Liver (tissue), 9 donors: ENCODE measurements around the gene FBF1. TPM values are rescaled to one million over a fixed set of nuclear protein-coding genes. Genes with fewer than 3 reads are reported as not detected.

Source experiments
- DNase-seq: peaks from one replicate; pipeline ENCODE4 v3.0.0-alpha.2; 2017; ENCODE audit warnings: low spot score
- H3K27ac ChIP-seq, 2 donors: one replicate each; pipeline ENCODE4 v1.7.0; 2013; ENCODE audit warnings: inconsistent platforms in 2 of 2, low read length in 2 of 2, control low read depth in 1 of 2, low read depth in 1 of 2, mild to moderate bottlenecking in 1 of 2
- H3K27me3 ChIP-seq, 4 donors: one replicate each; pipeline versions ENCODE4 v1.6.1 to v1.7.0; 2013; ENCODE audit warnings: low read length in 3 of 4, inconsistent platforms in 1 of 4, mild to moderate bottlenecking in 1 of 4, moderate library complexity in 1 of 4; ENCODE audit not compliant: control insufficient read depth in 4 of 4, insufficient read depth in 4 of 4
- H3K36me3 ChIP-seq, 4 donors: one replicate each; pipeline versions ENCODE4 v1.6.1 to v1.7.0; 2013; ENCODE audit warnings: low read length in 3 of 4, mild to moderate bottlenecking in 3 of 4, low read depth in 1 of 4, moderate library complexity in 1 of 4; ENCODE audit not compliant: control insufficient read depth in 4 of 4, insufficient read depth in 3 of 4
- H3K4me1 ChIP-seq, 4 donors: one replicate each; pipeline versions ENCODE4 v1.6.1 to v1.7.0; 2013; ENCODE audit warnings: low read length in 3 of 4, mild to moderate bottlenecking in 3 of 4, moderate library complexity in 1 of 4; ENCODE audit not compliant: control insufficient read depth in 4 of 4, insufficient read depth in 4 of 4
- H3K4me3 ChIP-seq, 3 donors: one replicate each; pipeline versions ENCODE4 v1.6.1 to v1.7.0; 2013; ENCODE audit warnings: low read length in 3 of 3, control low read depth in 1 of 3, low read depth in 1 of 3, mild to moderate bottlenecking in 1 of 3
- H3K9ac ChIP-seq, 2 donors: one replicate each; pipeline ENCODE4 v1.7.0; 2013; ENCODE audit warnings: low read length in 2 of 2, mild to moderate bottlenecking in 2 of 2, moderate library complexity in 2 of 2, control low read depth in 1 of 2, low read depth in 1 of 2
- H3K9me3 ChIP-seq, 4 donors: one replicate each; pipeline versions ENCODE4 v1.6.1 to v1.7.0; 2013; ENCODE audit warnings: low read length in 3 of 4; ENCODE audit not compliant: control insufficient read depth in 4 of 4
- ATF3 ChIP-seq: IDR thresholded peaks from 2 replicates; pipeline ENCODE4 v1.6.1; 2016; ENCODE audit warnings: antibody characterized with exemption
- CTCF ChIP-seq: fragments of 150-350 bp; IDR thresholded peaks from 2 replicates; pipeline ENCODE4 v1.5.1; 2017; ENCODE audit warnings: improper control_type of control experiment, low read depth, low read length; ENCODE audit not compliant: missing input control
- EGR1 ChIP-seq, 2 donors: IDR thresholded peaks; 2 replicates each; pipeline ENCODE4 v1.6.1; 2016 to 2018; ENCODE audit warnings: antibody characterized with exemption in 2 of 2, low read depth in 2 of 2
- FOXA1 ChIP-seq: IDR thresholded peaks from 2 replicates; pipeline ENCODE4 v1.6.1; 2016; ENCODE audit warnings: antibody characterized with exemption
- FOXA2 ChIP-seq: IDR thresholded peaks from 2 replicates; pipeline ENCODE4 v1.6.1; 2016; ENCODE audit warnings: antibody characterized with exemption
- GABPA ChIP-seq, 2 donors: IDR thresholded peaks in 1 of 2; conservative IDR thresholded peaks in 1 of 2; 2 replicates each; pipeline ENCODE4 v1.6.1; 2016; ENCODE audit warnings: antibody characterized with exemption in 2 of 2, mild to moderate bottlenecking in 1 of 2, moderate library complexity in 1 of 2
- HNF4A ChIP-seq, 2 donors: conservative IDR thresholded peaks; 2 replicates each; pipeline ENCODE4 v1.6.1; 2016; ENCODE audit warnings: antibody characterized with exemption in 2 of 2, mild to moderate bottlenecking in 2 of 2
- HNF4G ChIP-seq: IDR thresholded peaks from 2 replicates; pipeline ENCODE4 v1.6.1; 2016; ENCODE audit warnings: antibody characterized with exemption
- JUND ChIP-seq, 2 donors: IDR thresholded peaks; 2 replicates each; pipeline ENCODE4 v1.6.1; 2016; ENCODE audit warnings: antibody characterized with exemption in 2 of 2
- MAX ChIP-seq: IDR thresholded peaks from 2 replicates; pipeline ENCODE4 v1.6.1; 2016; ENCODE audit warnings: antibody characterized with exemption
- NR2F2 ChIP-seq: IDR thresholded peaks from 2 replicates; pipeline ENCODE4 v1.6.1; 2016; ENCODE audit warnings: antibody characterized with exemption
- RAD21 ChIP-seq, 2 donors: IDR thresholded peaks; 2 replicates each; pipeline ENCODE4 v1.6.1; 2016; ENCODE audit warnings: antibody characterized with exemption in 2 of 2, mild to moderate bottlenecking in 2 of 2
- REST ChIP-seq: IDR thresholded peaks from 2 replicates; pipeline ENCODE4 v1.6.1; 2016; ENCODE audit warnings: antibody characterized with exemption, mild to moderate bottlenecking
- RXRA ChIP-seq, 2 donors: IDR thresholded peaks; 2 replicates each; pipeline ENCODE4 v1.6.1; 2017 to 2018; ENCODE audit warnings: antibody characterized with exemption in 2 of 2, mild to moderate bottlenecking in 1 of 2
- SP1 ChIP-seq: IDR thresholded peaks from 2 replicates; pipeline ENCODE4 v1.6.1; 2018; ENCODE audit warnings: antibody characterized with exemption, mild to moderate bottlenecking
- TAF1 ChIP-seq: conservative IDR thresholded peaks from 2 replicates; pipeline ENCODE4 v1.6.1; 2016; ENCODE audit warnings: antibody characterized with exemption, mild to moderate bottlenecking
- YY1 ChIP-seq: IDR thresholded peaks from 2 replicates; pipeline ENCODE4 v1.6.1; 2016; ENCODE audit warnings: antibody characterized with exemption, mild to moderate bottlenecking
- ZBTB33 ChIP-seq: IDR thresholded peaks from 2 replicates; pipeline ENCODE4 v1.6.1; 2016; ENCODE audit warnings: antibody characterized with exemption
- WGBS: extraction: QIAGEN DNeasy Blood & Tissue Kit; methylation state at CpG from one replicate; pipeline ENCODE4 v1.1.7; 2013; 5-methylcytosine and 5-hydroxymethylcytosine counted together
- polyA plus RNA-seq, 2 donors: library from polyadenylated mRNA; stranded (reverse) in 1 of 2; unstranded in 1 of 2; fragments of 200-250 nt in 1 of 2; fragments of >200 nt in 1 of 2; fragmentation: Nextera tagmentation in 1 of 2; extraction: Ambion mirVana in 1 of 2; gene quantifications; one replicate each; pipeline versions ENCODE4 v1.2.1 to v1.2.3, GENCODE V29; 2013 to 2015
- total RNA-seq, 2 donors: library from RNA; depleted of rRNA; stranded (reverse); fragments of >200 nt; gene quantifications; one replicate each; pipeline ENCODE4 v1.2.3, GENCODE V29; 2014
- donor health status: healthy.
- donor health status: healthy.
- donor health status: healthy.
- donor health status: healthy.
- donor health status: healthy.

Gene FBF1
- total and polyA plus RNA-seq, 4 donors = 0.39 to 5.6 (median 1.7) TPM

- no peak for TF ChIP-seq HNF4A (conservative IDR thresholded peaks at IDR 0.05)
- TF ChIP-seq CTCF = no peak
- TF ChIP-seq EGR1 (IDR thresholded peaks at IDR 0.05; ENCODE audit: low read depth in 2 of 2) = no peak
- TF ChIP-seq FOXA1 = no peak
Observed at GRCh38 chr17:75981019-75981615, 40.3 kb upstream of the FBF1 start (continued).

GRCh38 chr17:75980188-75981018, 39.6 kb upstream of the FBF1 start:
- H3K9ac ChIP-seq = peak overlapping the region; percentile 61 to 98
- WGBS = 83% methylated on average over 18 of the region's 18 CpGs
- H3K9me3 ChIP-seq = no peaks in the 10 kb centered on the region
- peak overlapping the region; percentile 51 to 93 (median 87) for H3K4me3 ChIP-seq
- peak overlapping the region; percentile 97 to 98 for H3K27ac ChIP-seq
- no peaks in the 10 kb centered on the region for H3K27me3 ChIP-seq
- TF ChIP-seq EGR1 (IDR thresholded peaks at IDR 0.05; ENCODE audit: low read depth in 2 of 2) = no peak
- TF ChIP-seq ZBTB33 = no peak
- no peak for TF ChIP-seq RXRA (IDR thresholded peaks at IDR 0.05)
- no peak for TF ChIP-seq JUND (IDR thresholded peaks at IDR 0.05)
- TF ChIP-seq NR2F2 = no peak
- no peak for TF ChIP-seq FOXA1
- no peak for TF ChIP-seq HNF4G
- TF ChIP-seq ATF3 = no peak
- no peak for TF ChIP-seq TAF1
- TF ChIP-seq RAD21 (IDR thresholded peaks at IDR 0.05) = no peak
- no peak for TF ChIP-seq CTCF
- no peak for TF ChIP-seq FOXA2
- TF ChIP-seq REST = no peak
- TF ChIP-seq HNF4A (conservative IDR thresholded peaks at IDR 0.05) = no peak
- no peak for TF ChIP-seq GABPA (IDR thresholded peaks at IDR 0.05 in 1 of 2, conservative IDR thresholded peaks at IDR 0.05 in 1 of 2)
- TF ChIP-seq MAX = no peak
- no peak for TF ChIP-seq SP1
- TF ChIP-seq YY1 = no peak
- H3K4me1 ChIP-seq = peaks cover 5 to 45% (median 24%) of the 10 kb centered on the region in 4 donors
- no peaks in the 10 kb centered on the region for H3K36me3 ChIP-seq
- no peak for DNase-seq
